Aorta (tissue), 5 donors: ENCODE measurements around the gene TSPAN12. TPM values are rescaled to one million over a fixed set of nuclear protein-coding genes. Genes with fewer than 3 reads are reported as not detected.

ENCODE experiments used
- ATAC-seq: fragments of 200-7000 bp; cut with Tn5 transposase; one replicate; pipeline ENCODE4 v1.9.1; 2022; ENCODE audit warnings: moderate library complexity; ENCODE audit not compliant: low FRiP score
- DNase-seq, 2 donors: peaks; one replicate each; pipeline ENCODE4 v3.0.0-alpha.2; 2020
- H3K27ac ChIP-seq, 2 donors: one replicate each; pipeline ENCODE4 v1.5.1; 2013; ENCODE audit warnings: low read length in 2 of 2, mild to moderate bottlenecking in 2 of 2, moderate library complexity in 2 of 2, control low read depth in 1 of 2, inconsistent platforms in 1 of 2, low read depth in 1 of 2
- H3K27me3 ChIP-seq, 2 donors: one replicate each; pipeline ENCODE4 v1.6.1; 2013; ENCODE audit warnings: control low read depth in 1 of 2, low read length in 1 of 2, mild to moderate bottlenecking in 1 of 2, moderate library complexity in 1 of 2; ENCODE audit not compliant: insufficient read depth in 2 of 2, control insufficient read depth in 1 of 2
- H3K36me3 ChIP-seq, 2 donors: one replicate each; pipeline ENCODE4 v1.6.1; 2013; ENCODE audit warnings: control low read depth in 1 of 2, low read length in 1 of 2, mild to moderate bottlenecking in 1 of 2; ENCODE audit not compliant: insufficient read depth in 2 of 2, control insufficient read depth in 1 of 2
- H3K4me1 ChIP-seq, 2 donors: one replicate each; pipeline ENCODE4 v1.6.1; 2013; ENCODE audit warnings: low read length in 2 of 2, control low read depth in 1 of 2, mild to moderate bottlenecking in 1 of 2, moderate library complexity in 1 of 2; ENCODE audit not compliant: insufficient read depth in 2 of 2, control insufficient read depth in 1 of 2
- H3K4me3 ChIP-seq, 2 donors: one replicate each; pipeline ENCODE4 v1.5.1; 2013; ENCODE audit warnings: low read length in 2 of 2, control low read depth in 1 of 2, mild to moderate bottlenecking in 1 of 2
- H3K9me3 ChIP-seq: one replicate; pipeline ENCODE4 v1.6.1; 2013; ENCODE audit warnings: mild to moderate bottlenecking, low read length; ENCODE audit not compliant: control insufficient read depth
- WGBS, 2 donors: extraction: QIAGEN DNeasy Blood & Tissue Kit; methylation state at CpG; one replicate each; pipeline ENCODE4 v1.1.7; 2013; 5-methylcytosine and 5-hydroxymethylcytosine counted together
- intact Hi-C, 2 donors: fragments of 100-400 bp; cut with DNase I; formaldehyde crosslinking; loops; one replicate each; pipeline versions ENCODE4 v1.14.2 to v1.15.0; 2022
- polyA plus RNA-seq, 2 donors: library from polyadenylated mRNA; stranded (reverse); fragments of 200-250 nt; gene quantifications; one replicate each; pipeline ENCODE4 v1.2.3, GENCODE V29; 2013
- total RNA-seq, 2 donors: library from RNA; stranded (reverse); fragmentation: NEBNext Ultra II Directional; extraction: Animal tissue kit (Norgen Biotek cat#: 25700); gene quantifications; one replicate each; pipeline ENCODE4 v1.2.1, GENCODE V29; 2021
- donor health status: healthy with polysubstance abuse.
- donor health status: Bipolar disorder and iron deficiency.
- donor health status: DM: no; HTN: no; CAD: no.
- donor health status: DM: no; HTN: no; CAD: no.
- donor health status: DM: yes; HTN: yes; CAD: no.

The TSPAN12 gene
- total and polyA plus RNA-seq, 4 donors = 2.2 to 14.3 (median 12.5) TPM

DNA sequence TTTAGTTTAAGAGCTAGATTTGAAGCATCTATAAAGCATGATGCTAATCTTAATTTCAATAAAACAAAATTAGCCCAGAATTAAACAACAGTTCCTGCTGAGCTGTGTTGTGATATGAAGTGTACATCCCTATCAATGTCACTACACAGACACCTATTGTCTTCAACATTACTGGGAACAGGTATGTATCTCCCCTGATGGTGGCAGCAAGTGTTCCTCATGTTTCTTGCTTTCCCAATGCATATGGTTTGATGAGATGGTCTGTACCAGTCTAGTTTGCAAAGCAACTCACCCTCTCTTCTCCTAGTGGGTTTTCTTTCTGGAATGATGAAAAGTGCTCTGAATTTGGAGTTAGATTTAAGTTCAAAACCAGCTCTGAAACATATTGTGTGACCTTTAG lies 38.1 kb downstream of the TSPAN12 start:
- no peaks in the 10 kb centered on the region for H3K4me1 ChIP-seq
- intact Hi-C loops = no loop called here
- H3K9me3 ChIP-seq = no peaks in the 10 kb centered on the region

DNA sequence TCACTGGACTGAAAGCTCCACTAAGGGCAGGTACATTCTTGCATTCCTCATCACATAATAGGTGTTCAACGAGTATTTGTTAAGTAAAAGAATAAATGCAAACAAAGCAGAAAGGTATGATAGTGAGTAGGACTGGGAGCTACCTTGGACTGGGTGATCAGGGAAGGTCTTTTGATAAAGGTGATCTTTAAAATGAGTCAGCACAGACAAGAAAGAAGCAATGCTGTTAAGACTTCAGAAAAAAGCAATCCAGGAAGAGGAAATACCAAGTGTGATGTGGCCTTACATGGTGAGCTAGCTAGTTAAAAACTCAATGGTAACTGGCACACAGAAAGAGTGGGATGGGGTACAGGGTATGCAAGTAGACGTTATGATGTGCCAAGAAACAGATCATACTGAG lies 40.1 kb downstream of the TSPAN12 start:
- no peak overlapping the region for H3K27ac ChIP-seq
- H3K4me1 ChIP-seq = no peaks in the 10 kb centered on the region
- WGBS, 2 donors = 74 to 78% methylated on average over 2 of the region's 2 CpGs
- ATAC-seq = no peak
- H3K27me3 ChIP-seq = no peaks in the 10 kb centered on the region
- intact Hi-C loops = no loop called here
- no peak for DNase-seq
- no peak overlapping the region for H3K4me3 ChIP-seq
- H3K9me3 ChIP-seq = no peaks in the 10 kb centered on the region
- peaks cover 0 to 4% of the 10 kb centered on the region in 2 donors for H3K36me3 ChIP-seq

More for the DNA sequence above, 38.1 kb downstream of the TSPAN12 start:
- Histone ChIP-seq H3K27ac (no peak overlapping the region), H3K36me3 (peaks cover 0 to 4% of the 10 kb centered on the region in 2 donors), H3K4me3 (no peak overlapping the region), H3K27me3 (no peaks in the 10 kb centered on the region)
- ATAC-seq (no peak), DNase-seq (no peak)

DNA sequence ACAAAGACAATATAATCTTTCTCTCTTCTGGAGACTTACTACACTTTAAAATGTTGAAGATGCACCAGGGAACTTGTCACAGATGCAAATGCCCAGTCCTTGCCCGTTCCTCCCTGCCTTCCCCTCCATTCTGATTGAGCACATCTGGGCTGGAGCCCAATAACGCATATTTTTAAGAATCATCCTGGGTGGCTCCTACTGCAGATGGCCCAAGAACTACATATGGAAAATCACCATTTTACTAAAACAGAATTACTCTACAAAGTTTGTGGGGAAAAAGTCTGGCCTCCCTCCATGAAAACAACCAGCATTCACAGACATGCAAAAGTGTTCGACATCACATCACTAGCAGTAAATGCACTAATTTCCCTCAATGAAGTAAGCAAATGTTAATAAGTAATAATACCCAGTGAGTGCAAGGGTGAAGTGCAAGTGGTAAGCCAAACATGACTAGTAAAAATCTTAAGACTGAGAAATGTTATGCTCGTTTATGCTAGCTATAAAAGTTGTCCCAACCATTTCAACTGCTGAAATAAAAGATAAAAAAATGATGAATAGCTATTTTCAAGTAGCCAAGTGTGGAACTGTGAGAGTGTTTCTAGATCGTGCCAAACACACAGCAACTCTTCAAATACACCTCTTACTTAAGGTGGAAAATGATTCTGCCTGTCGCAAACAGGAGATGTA lies 43.5 kb downstream of the TSPAN12 start:
- no peak overlapping the region for H3K4me3 ChIP-seq
- no peaks in the 10 kb centered on the region for H3K4me1 ChIP-seq
- no peaks in the 10 kb centered on the region for H3K9me3 ChIP-seq
- H3K36me3 ChIP-seq = no peaks in the 10 kb centered on the region
- no peak for ATAC-seq
- 55 to 66% methylated on average over 6 of the region's 6 CpGs for WGBS, 2 donors
- no peaks in the 10 kb centered on the region for H3K27me3 ChIP-seq
- intact Hi-C loops = no loop called here
- DNase-seq = no peak
- H3K27ac ChIP-seq = no peak overlapping the region

DNA sequence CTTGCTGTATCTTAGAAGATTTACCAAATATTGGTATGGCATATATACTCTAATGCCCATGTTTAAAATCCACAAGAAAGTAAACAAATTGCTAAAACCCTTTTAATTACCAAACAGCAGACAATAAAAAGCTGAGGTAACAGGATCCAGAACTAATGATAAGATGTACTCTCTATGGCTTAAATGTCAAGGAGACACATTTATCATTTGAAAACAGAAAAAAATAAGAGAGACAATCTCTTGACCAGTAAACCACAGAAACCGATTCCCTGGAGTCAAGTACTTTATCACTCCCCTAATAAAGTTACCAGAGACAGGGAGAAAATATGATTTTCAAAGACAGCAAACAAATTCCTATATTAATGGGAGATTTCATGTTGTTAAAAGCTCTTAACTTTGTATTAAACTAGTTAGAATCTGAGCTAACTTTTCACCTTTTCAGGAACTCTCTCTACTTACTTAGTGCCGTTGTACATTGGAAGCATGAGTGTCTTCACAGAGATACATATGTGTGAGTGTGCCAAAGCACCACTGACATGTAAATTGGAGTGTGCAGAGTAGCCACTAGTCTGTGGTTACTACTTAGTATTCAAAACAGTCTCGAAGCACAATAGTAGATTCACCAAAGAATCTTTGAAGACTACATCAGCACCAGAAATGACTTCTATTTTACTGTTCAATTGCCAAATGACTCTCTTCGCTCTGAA lies 44.2 kb downstream of the TSPAN12 start:
- intact Hi-C loops = no loop called here
- DNase-seq (no peak), ATAC-seq (no peak)
- Histone ChIP-seq H3K27me3 (no peaks in the 10 kb centered on the region), H3K4me3 (no peak overlapping the region), H3K27ac (no peak overlapping the region), H3K4me1 (no peaks in the 10 kb centered on the region), H3K36me3 (no peaks in the 10 kb centered on the region), H3K9me3 (no peaks in the 10 kb centered on the region)
- 86 to 87% methylated on average over 4 of the region's 4 CpGs for WGBS, 2 donors

DNA sequence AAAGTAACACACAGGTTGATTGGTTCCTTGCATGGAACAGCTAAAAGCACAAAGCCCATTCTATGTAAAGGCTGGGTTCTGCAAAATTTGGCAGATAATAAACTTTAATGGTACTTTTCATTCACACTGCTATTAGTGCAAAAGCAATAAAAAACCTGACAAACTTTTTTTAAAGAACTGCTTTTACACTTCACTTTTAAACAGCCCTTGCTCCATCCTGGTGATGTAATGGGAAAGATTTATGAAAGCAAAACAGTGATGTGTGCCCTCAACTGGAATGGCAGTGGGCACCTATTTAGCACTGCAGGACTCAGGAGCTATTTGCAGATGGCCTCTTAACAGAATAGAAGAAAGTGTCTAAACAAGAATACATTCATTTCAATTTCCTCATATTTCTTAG lies 44.9 kb downstream of the TSPAN12 start:
- DNase-seq (no peak), ATAC-seq (no peak)
- H3K9me3 ChIP-seq = no peaks in the 10 kb centered on the region
- no peaks in the 10 kb centered on the region for H3K4me1 ChIP-seq
- H3K36me3 ChIP-seq = no peaks in the 10 kb centered on the region
- no peaks in the 10 kb centered on the region for H3K27me3 ChIP-seq
- intact Hi-C loops = no loop called here
- H3K4me3 ChIP-seq = no peak overlapping the region
- no peak overlapping the region for H3K27ac ChIP-seq

DNA sequence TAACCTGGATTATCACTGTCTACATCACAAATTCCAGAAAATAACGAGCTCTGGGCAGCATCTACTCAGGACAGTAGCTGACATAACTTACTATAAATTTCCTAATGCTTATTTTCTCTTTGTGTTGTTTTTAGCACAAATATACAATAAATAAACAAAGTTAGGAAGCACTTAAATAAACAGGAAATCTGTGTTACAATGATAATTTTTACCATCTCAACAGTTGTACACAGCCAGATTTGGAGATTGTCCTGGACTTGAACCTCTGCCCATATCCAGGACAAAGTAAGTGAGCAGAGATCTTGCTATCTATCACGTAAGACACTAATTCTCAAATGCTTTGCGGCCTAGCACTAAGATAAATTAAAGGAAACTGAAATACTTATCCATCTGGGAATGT lies 48.7 kb downstream of the TSPAN12 start:
- ATAC-seq (no peak), DNase-seq (no peak)
- H3K9me3 ChIP-seq = no peaks in the 10 kb centered on the region
- H3K4me1 ChIP-seq = no peaks in the 10 kb centered on the region
- no peaks in the 10 kb centered on the region for H3K27me3 ChIP-seq
- intact Hi-C loops = loop anchor here (5.0 to 10.0 kb wide), 2 partner anchors 48 to 296 kb away; partner anchors contain the start of gene TSPAN12 (in 2 of the 2)
- H3K27ac ChIP-seq = no peak overlapping the region
- H3K36me3 ChIP-seq = no peaks in the 10 kb centered on the region
- 91 to 97% methylated on average over 3 of the region's 3 CpGs for whole genome bisulfite sequencing, 2 donors
- H3K4me3 ChIP-seq = no peak overlapping the region

DNA sequence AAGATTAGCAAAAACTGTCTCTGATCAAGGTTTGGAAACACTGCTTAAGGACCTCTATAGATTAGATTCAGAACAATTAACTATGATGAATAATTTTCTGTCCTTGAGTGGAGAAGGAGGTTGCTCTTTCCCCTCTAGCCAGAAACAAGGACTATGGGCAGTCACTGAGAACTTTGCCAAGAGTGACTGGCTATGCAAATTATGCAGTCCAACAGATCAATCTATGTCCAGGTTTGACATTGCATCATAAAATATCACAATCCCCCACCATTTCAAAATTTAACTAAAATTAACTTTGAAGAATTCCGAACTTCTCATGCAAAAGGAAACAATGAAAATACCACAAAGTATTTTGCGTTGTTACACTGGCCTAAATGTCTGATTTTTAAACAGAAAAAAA lies 50.6 kb downstream of the TSPAN12 start:
- H3K4me1 ChIP-seq = no peaks in the 10 kb centered on the region
- no peaks in the 10 kb centered on the region for H3K27me3 ChIP-seq
- H3K4me3 ChIP-seq = no peak overlapping the region
- intact Hi-C loops = loop anchor here (5.0 to 10.0 kb wide), 2 partner anchors 50 to 297 kb away; partner anchors contain the start of gene TSPAN12 (in 2 of the 2)
- 12 to 23% methylated on average over 2 of the region's 2 CpGs for WGBS, 2 donors
- H3K9me3 ChIP-seq = no peaks in the 10 kb centered on the region
- DNase-seq (no peak), ATAC-seq (no peak)
- no peak overlapping the region for H3K27ac ChIP-seq
- H3K36me3 ChIP-seq = no peaks in the 10 kb centered on the region

DNA sequence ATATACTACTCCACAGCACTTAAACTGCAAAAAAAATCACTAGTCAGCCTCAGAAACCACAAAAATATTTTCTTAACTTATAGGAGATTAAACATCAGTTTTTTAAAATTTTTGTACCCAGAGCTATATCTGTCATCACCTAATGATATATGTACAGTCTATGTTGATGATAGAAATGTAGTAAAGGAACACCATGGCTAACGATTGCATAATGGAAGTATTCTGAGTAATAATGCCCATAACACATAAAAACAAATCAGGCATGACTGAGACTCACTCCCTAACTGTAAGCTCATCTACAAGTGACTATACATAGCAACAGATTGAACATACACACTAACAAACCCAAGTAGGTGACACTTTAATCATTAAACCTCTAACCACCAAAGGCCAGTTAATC lies 51.3 kb downstream of the TSPAN12 start:
- Histone ChIP-seq H3K9me3 (no peaks in the 10 kb centered on the region), H3K27ac (no peak overlapping the region), H3K4me3 (no peak overlapping the region), H3K4me1 (no peaks in the 10 kb centered on the region), H3K36me3 (no peaks in the 10 kb centered on the region), H3K27me3 (no peaks in the 10 kb centered on the region)
- DNase-seq (no peak), ATAC-seq (no peak)
- intact Hi-C loops = loop anchor here (5.0 to 10.0 kb wide), 2 partner anchors 51 to 298 kb away; partner anchors contain the start of gene TSPAN12 (in 2 of the 2)
- WGBS, 2 donors = 11 to 17% methylated on average over 1 of the region's 1 CpG
